Mononuclear cell (primary cell): Measurements from ENCODE around the gene BARX2. TPM values are rescaled to one million over a fixed set of nuclear protein-coding genes. Genes with fewer than 3 reads are reported as not detected.

Experiments used
- H3K27me3 ChIP-seq: 2 replicates; pipeline ENCODE4 v1.6.0; 2011; ENCODE audit warnings: low read length, control low read depth; ENCODE audit not compliant: insufficient read depth
- H3K4me1 ChIP-seq: 2 replicates; pipeline ENCODE4 v1.5.1; 2011; ENCODE audit warnings: mild to moderate bottlenecking, low read length, control low read depth; ENCODE audit not compliant: insufficient read depth
- H3K4me3 ChIP-seq: 2 replicates; pipeline ENCODE4 v1.5.1; 2011; ENCODE audit warnings: mild to moderate bottlenecking, low read length, moderate library complexity
- H3K9me3 ChIP-seq: 2 replicates; pipeline ENCODE4 v1.5.1; 2011; ENCODE audit warnings: low read depth, mild to moderate bottlenecking, control low read depth, low read length
- total RNA-seq: library from RNA; depleted of rRNA; stranded (reverse); fragments of >200 nt; gene quantifications from one replicate; pipeline ENCODE4 v1.2.3, GENCODE V29; 2012

Gene BARX2
- total RNA-seq, 1 donor: not detected

GRCh38 chr11:129457321-129457720, 81.7 kb downstream of the BARX2 start:
- no peaks in the 10 kb centered on the region for H3K4me1 ChIP-seq
- no peaks in the 10 kb centered on the region for H3K9me3 ChIP-seq
- H3K27me3 ChIP-seq: no peaks in the 10 kb centered on the region
- no peak overlapping the region for H3K4me3 ChIP-seq

GRCh38 chr11:129458278-129458677, 82.6 kb downstream of the BARX2 start:
- Histone ChIP-seq H3K9me3 (no peaks in the 10 kb centered on the region), H3K27me3 (no peaks in the 10 kb centered on the region), H3K4me3 (no peak overlapping the region), H3K4me1 (no peaks in the 10 kb centered on the region)

GRCh38 chr11:129458756-129459535, 83.3 kb downstream of the BARX2 start:
- H3K9me3 ChIP-seq: no peaks in the 10 kb centered on the region
- H3K27me3 ChIP-seq: no peaks in the 10 kb centered on the region
- no peaks in the 10 kb centered on the region for H3K4me1 ChIP-seq
- H3K4me3 ChIP-seq: no peak overlapping the region

- Histone ChIP-seq H3K27me3 (no peaks in the 10 kb centered on the region), H3K4me1 (no peaks in the 10 kb centered on the region), H3K4me3 (no peak overlapping the region), H3K9me3 (no peaks in the 10 kb centered on the region)
Measured at GRCh38 chr11:129460714-129461113, 85.1 kb downstream of the BARX2 start.

- no peaks in the 10 kb centered on the region for H3K4me1 ChIP-seq
- H3K9me3 ChIP-seq: no peaks in the 10 kb centered on the region
- no peaks in the 10 kb centered on the region for H3K27me3 ChIP-seq
- H3K4me3 ChIP-seq: no peak overlapping the region
Measured at GRCh38 chr11:129484068-129484467, 108.4 kb downstream of the BARX2 start.

- H3K4me1 ChIP-seq: no peaks in the 10 kb centered on the region
- no peak overlapping the region for H3K4me3 ChIP-seq
Measured at GRCh38 chr11:129489249-129489648, 113.6 kb downstream of the BARX2 start.

GRCh38 chr11:129490004-129490403, 114.4 kb downstream of the BARX2 start:
- H3K4me1 ChIP-seq: no peaks in the 10 kb centered on the region
- no peak overlapping the region for H3K4me3 ChIP-seq
- no peaks in the 10 kb centered on the region for H3K9me3 ChIP-seq
- H3K27me3 ChIP-seq: no peaks in the 10 kb centered on the region

More at GRCh38 chr11:129489249-129489648, 113.6 kb downstream of the BARX2 start:
- Histone ChIP-seq H3K27me3 (no peaks in the 10 kb centered on the region), H3K9me3 (no peaks in the 10 kb centered on the region)

GRCh38 chr11:129493746-129494145, 118.1 kb downstream of the BARX2 start:
- Histone ChIP-seq H3K4me3 (no peak overlapping the region), H3K4me1 (no peaks in the 10 kb centered on the region), H3K9me3 (no peaks in the 10 kb centered on the region), H3K27me3 (no peaks in the 10 kb centered on the region)

Other genes starting within 250 kb of the BARX2 start
- 4.9 TPM for gene ARHGAP32, start 183.5 kb upstream of the BARX2 start, total RNA-seq